Stimulated activated CD4-positive, alpha-beta T cell treated with anti-CD3 and anti-CD28 coated beads, Interleukin-4, amount 100 ng/mL, for 24 hours (primary cell): Measurements from ENCODE around the gene LAP3.
"Not testable (repeated sequence)": the region's sequence is repeated elsewhere in the genome, so short reads cannot be mapped to it uniquely, and the experiment has no call there.

Experiments
- DNase-seq: peaks from one replicate; pipeline ENCODE4 v3.0.0-alpha.2; 2020

The LAP3 gene

DNA sequence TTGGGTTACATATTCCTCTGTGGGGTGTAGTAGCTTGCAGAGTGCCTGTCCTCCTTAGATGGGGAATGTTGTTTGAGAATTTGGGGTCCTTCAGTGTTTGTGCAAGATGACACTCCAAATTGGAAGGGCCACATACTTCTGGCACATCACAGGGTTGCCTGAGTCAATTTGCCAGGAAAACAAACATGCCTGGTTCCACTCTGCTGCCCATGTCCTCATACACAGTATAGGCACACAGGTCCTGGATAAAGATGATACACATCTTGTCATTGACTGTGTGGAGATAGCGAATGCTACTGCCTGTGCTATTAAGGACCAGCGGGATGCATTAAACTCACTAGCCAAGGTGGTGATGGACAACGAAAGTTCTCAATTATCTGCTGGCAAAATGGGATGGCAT, 11.2 kb upstream of the LAP3 start:
- no peak for DNase-seq

DNA sequence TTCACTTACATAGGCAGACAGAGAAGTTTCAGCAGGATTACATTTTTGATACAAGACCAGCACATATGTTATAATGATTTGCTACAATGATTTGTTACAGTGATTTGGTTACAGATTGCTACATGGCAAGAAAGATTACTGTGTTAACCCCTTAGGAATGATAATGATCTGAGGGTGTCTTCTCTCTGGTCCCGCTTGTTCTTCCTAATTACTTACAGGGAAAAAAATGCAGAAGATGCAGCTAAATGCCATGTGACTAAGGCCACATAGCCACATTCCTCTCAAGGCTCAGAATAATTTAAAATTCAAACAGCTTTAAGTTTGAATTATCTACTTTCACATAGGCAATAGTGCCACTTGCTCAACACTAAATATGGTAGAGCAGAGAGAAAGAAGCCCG, 9.7 kb upstream of the LAP3 start:
- DNase-seq, result no peak

DNA sequence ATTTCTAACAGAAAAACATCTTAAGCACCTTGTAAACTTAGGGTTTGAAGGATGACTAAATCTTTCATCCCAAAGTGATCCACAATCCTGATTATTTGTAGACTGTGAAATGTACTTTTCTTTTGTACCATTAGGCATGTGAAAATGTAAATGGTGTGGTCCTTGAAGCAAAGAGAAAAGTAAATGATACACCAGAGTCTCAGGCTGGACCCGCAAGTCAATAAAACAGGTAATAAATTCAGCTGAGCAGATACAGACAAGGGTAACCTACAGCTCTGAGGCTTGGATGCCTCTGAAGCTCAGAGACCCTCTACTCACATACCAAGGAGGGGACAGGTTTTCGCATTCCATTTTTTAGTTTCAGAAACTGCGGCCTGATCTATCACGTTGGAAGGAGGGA, 2.8 kb upstream of the LAP3 start:
- no peak for DNase-seq

DNA sequence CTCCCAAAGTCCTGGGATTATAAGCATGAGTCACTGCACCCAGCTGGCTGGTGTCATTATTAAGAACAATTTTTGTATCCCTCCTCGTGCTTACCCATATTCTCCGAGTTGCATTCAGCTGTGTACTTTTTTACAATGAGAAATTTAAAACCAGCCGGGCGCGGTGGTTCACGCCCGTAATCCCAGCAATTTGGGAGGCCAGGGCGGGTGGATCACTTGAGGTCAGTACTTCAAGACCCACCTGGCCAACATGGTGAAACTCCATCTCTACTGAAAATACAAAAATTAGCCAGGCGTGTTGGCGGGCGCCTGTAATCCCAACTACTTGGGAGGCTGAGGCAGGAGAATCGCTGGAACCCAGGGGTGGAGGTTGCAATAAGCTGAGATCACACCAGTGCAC, 1.8 kb upstream of the LAP3 start:
- not testable (repeated sequence) for DNase-seq

DNA sequence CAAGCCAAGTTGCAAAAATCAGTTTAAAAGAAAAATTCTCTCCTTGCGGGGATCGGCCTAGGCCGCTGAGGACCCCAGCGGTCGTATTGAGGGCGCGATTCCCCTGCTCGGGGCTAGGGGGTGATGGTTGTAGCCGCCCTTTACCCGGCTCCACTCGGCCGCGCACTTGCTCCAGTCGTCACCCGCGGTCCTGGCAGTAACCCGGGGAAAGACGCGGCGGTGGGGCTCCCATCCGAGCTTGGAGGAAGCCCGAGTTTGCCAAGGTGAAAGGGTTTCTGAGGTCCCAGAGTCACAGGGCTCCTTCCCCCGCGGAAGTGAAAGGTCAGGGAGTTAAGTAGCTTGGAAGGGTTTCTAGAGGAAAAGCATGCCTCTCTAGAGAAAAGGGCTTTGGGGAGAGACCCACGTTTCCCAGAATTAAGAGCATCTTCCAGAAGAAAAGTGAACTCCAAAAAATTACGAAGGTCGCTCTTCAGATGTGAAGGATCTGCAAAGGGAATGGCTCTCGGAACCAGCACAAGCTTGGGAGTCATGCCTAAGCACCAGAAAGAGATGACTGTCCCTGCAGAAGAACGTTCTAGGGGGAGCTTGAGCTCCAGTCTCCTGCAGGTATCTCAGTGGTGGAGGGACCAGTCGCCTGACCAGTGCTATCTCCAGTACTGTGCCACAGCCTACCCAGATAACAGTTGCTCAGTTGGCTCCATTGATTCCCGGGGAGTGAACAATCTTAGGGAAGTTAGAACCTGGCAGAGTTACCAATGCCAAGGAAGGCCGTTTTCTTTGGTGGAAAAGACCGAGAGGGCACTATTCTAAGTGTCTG, 875 bp downstream of the LAP3 start:
- DNase-seq, result peak; percentile 41

DNA sequence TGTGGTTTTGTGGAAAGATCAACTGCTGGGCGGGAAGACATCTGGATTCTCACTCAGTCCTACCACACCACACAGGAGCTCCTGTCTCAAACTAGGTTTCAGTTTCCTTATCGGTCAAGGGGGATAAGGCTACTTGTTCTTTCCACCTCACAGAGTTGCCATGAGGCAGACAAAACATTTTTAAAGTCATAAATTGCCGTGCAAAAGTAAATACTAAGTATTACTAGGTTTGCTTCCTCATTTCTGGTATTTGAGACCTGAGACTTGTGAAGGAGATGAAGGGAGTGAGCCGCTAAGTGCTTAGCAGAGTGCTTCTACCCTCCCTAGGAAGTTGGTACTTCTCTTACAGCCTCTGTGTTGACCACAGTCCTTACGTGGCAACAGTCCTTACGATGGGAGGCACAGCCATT, 1.5 kb downstream of the LAP3 start:
- DNase-seq, result no peak

DNA sequence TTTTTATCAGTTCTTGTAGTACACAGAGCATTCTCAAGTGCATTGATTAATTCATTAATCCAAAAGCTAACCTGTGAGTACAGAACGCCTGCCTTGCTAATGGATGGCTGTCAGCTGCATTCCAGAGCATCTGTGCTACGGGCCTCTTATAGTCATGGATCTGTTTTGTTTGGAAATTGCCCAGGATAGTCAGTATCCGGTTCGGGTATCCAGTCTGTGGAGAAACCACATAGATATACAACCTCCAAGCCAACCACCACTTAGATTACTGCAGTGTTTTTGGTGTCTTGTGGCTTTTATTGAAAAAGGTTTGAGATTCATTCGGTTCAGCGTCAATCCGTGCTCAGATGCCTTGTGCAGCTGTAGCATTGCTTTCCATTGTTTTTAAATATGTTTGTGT, 4.0 kb downstream of the LAP3 start:
- DNase-seq, result no peak

DNA sequence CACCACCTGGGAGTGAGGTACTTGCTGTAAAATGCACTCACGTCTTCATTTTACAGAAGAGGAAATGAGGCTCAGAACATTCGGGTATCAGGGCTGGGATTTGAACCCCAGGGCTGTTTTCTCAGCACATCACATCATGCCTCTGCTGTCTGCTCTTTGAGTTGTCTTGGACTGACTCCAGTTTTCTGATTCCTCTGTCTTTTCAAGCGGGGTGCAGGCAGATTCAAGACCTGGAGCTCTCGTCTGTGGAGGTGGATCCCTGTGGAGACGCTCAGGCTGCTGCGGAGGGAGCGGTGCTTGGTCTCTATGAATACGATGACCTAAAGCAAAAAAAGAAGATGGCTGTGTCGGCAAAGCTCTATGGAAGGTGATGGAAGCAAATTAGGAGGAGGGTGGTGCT, 6.3 kb downstream of the LAP3 start:
- no peak for DNase-seq

DNA sequence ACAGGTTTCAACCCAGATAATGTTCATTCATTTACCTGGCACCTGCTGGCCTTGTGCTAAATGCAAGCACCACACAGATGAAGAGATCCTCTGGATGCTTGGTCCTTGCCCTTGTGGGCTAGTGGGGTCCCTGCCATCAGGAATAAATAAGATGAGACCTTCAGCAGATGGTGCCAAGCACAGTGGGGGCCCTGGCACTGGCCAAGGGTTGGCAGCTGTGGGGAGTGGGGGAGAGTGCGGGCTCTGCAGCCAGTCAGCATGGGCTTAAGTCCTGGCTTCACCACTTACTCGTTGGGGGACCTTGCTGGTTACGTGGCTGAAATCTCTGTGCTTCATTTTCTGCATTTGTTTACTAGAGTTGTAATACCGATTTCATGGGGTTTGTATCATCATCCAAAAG, 6.9 kb downstream of the LAP3 start:
- DNase-seq, result no peak

DNA sequence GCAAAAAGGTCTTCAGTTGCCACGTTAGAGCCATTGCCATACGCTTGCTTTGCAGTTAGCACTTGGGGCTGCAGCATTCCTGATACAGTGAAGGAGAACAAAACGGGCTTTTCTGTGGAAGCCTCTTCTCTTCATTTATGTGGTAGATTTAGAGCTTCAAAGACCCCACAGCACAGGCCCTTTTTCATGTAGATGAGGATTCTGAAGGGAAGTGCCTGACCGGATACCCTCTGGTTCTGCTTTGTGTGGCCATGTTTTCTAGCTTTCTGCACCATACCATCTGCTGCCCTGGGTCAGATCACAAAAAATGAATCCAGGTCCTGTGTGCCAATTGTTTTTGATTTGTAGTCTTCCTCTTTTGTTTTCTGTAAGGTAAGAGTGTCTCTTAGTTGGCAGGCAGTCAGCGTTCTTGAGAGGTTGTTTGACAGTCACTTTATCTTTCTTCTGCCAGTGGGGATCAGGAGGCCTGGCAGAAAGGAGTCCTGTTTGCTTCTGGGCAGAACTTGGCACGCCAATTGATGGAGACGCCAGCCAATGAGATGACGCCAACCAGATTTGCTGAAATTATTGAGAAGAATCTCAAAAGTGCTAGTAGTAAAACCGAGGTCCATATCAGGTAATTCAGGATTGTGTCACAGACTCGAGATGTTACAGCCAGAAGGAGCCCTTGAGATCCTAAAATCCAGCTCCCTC, 7.7 kb downstream of the LAP3 start:
- no peak for DNase-seq

DNA sequence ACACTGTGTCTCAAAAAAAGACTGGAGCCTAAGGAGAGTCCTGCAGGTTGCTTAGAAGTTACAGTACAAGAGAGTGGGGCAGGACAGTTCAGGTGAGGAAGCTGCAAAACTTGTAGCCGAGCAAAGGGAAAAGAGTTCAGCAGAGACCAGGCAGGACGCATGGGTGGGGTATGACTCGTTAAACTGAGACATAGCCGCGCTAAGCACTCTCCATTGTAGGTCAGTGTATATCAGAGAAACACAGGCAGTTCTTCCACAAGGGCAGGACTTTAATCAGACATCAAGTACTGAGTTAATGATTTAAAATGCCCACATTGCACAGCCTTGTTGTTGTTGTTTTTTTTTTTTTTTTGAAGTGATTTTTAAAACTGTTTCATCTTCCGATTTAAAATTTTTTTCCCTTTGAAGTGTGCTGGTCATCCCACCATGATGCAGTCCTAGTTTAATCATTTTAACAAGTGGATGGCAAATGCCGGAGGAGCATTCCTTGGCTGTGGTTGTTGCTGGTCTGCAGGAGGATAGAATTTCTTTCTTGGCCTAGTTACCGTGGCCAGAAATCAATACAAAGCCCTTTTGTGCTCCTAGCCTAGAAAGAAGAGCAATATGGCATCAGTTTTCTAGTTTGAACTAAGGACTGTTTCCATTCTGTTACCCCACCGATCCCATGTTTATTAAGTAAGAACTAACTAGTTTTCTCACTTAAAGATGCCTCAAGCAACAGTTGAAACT, 10.3 kb downstream of the LAP3 start:
- no peak for DNase-seq

DNA sequence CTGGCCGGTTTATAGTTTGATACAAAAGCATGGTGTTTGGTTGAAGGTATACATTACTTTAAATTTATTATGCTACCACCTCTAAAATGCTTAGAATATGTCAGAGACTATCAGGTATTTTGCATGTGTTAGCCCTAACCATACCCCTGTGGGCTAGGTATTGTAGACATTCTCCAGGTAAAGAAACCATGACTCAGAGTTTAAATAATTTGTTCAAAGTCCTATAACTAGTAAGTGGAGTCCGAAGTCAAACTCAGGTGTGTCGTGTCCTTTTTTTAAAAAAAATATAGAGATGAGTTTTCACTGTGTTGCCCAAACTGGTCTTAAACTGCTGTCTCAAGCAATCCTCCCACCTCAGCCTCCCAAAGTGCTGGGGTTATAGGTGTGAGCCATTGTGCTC, 12.4 kb downstream of the LAP3 start:
- no peak for DNase-seq

DNA sequence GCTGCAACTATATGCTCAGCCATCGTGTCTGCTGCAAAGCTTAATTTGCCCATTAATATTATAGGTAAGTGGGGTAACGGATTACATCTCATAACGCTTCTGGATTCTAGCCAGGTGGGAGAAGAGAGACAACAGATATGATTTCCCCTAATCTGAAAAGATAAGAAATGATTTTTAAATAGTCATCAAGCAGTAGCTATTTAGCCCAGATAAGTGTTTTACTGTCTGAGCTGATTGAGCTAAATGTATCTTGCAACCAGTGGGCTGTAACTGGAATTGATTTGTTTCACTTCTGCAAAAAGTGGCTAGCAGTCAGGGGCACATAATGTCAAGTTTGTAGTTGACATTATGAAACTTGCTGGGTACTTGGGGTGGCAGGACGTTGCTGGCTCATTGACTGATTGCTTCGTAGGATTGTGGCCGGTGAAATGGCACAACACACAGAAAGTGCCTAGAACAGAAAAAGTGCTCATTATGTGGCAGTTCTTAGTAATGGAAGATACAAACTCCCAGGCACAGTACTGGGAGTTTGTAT, 18.5 kb downstream of the LAP3 start:
- no peak for DNase-seq

DNA sequence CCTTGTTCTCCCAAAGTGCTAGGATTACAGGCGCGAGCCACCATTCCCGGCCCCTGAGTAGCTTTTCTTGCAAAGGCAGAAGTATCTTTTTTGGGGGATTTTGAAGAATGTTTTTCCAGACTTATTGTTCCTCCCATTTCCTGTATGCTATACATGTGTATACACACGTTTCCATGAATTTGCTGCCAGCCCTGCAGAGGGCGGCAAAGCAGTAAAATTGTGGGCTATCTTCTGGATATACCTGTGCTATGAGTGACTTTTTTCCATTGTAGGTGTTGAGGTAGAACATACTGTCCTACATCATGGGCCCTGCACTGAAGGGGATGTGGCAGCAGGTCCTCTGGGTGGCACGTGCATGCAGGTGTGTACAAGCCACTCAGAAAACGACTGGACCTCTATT, 20.5 kb downstream of the LAP3 start:
- DNase-seq, result no peak

DNA sequence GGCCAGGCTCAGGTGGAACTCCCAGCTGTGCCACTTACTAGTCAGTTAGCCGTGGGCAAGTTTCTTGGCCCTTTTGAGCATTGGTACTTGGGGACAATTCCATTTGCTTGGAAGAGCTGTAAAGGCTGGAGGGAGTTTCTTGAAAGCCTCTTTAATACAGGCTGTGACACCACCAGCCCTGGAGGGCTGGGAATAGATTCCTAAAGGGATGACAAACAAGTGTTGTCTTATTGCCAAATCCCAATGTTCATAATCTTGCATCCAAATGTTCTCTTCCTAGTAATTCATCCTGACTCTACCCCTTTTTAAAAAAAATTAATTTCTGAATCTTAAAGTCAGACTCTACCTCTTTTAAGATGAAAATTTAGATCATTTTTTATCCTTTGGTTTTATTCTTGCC, 22.8 kb downstream of the LAP3 start:
- DNase-seq, result no peak

DNA sequence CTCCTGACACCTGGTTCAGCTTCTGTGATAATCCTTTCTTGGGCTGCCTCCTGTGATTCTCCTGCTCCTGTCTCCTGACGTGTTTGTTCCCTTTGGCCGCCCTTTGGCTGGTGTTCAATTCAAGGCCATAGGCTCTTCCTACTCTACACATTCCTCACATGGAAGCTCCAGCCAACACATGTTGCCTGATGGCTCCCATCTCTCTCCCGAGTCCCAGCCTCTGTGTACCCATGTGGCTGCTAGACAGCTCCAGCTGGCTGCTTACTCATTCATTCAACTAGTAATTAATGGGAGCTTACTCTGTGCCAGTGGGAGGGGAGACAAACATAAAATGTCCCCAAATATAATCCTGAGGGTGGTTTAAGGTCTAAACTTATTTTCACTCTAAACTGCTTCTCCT, 28.2 kb downstream of the LAP3 start:
- DNase-seq, result no peak

DNA sequence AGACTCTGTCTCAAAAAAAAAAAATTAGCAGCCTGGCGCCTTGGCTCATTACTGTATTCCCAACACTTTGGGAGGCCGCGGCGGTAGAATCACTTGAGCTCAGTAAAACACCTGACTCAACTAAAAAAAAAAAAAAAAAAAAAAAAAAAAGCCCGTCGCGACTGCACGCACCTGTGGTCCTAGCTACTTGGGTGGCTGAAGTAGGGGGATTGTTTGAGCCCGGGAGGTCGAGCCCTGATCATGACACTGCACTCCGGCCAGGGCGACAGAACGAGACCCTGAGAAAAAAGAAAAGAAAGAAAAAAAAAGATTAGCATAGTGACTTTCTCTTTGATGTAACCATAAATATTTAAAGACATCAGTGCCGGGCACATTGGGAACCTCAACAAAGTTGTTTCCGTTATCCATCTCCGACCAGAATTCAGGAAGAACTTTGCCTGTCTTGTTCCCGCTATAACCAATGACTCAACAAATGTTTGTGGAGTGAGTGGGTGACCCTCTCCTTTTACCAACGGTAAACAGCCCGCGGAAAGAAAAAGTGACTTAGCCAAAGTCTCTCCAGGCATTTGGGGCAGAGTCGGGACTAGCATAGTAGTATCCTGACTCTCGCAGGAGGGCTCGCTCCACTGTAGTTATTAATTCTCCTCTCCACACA, 36.9 kb downstream of the LAP3 start:
- DNase-seq, result peak; percentile 8

DNA sequence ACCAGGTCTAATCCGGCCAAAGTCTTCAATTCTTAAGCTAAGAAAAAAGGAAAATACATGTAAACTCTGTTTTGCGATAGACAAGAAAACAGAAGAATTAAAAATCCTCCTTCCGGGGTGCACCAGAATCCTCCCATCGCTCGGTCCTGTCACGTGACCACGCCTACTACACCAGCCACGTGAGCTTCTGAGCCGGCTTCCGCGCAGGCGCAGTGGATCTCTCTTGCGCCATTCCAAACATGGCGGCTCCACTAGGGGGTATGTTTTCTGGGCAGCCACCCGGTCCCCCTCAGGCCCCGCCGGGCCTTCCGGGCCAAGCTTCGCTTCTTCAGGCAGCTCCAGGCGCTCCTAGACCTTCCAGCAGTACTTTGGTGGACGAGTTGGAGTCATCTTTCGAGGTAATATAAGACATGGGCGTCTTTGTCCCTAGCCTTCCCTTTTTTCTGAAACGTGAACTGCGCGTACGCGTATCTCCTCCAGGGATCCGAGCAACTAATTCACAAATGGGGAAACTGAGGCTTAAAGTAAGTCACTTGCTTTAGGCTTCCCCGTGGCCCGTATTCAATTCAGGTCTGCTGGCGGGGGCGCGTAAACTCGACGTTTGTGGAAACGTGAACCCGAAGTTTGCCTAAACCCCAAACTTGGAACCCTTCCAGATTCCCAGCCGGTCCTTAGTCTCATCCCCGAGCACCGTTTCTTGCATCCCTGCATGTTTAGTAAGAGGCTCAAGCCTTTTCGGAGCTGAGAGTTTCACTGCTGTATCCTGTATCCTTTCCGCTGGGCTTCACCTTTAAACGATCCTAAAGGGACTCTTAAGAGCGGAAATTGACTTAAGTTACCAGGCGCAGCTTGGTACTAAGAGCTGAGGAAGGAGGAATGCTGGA, 37.7 kb downstream of the LAP3 start, which contains the start of gene MED28:
MED28 (plus strand) TSS at position 226 of the 884 bp plus-strand sequence; CDS start at position 240, 14 bp downstream.
- DNase-seq, result peak; percentile 98

DNA sequence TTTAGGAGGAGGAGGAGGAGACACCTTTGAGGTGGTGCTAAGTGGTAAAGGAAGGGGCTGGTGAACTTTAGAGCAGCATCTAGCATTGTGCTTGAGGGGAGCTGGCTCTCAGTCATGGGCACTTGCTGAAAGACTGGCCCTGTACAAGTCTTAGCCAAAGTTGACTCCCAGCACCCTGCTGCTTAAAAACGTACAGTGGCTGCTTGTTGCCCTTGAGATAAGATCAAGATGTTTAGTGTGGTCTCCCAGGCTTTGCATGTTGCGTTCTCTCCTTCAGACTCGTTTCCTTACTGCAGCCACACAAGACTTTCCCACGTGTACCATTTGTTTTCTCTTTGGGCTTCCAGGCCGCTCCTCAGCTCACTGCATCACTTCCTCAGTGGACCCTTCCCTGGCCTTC, 39.3 kb downstream of the LAP3 start:
- DNase-seq, result no peak

DNA sequence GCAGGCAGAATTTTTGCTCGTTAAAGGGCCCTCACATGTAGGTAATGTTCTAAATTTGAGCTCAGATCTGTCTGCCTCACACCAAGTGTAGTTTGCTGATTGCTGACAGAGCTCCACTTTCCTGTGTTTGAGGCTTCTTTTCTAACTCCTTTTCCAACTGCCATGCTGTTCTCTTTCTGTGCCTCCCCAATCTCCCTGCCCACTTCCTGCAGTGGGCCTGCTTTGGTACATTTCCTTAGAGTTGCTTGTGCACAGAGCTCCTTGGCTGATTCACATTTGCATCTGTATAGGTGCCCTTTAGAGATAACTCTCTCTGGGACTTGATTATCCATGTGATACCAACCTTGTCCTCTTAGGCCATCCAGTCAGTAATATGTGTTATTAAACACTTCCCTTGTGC, 41.9 kb downstream of the LAP3 start:
- no peak for DNase-seq

DNA sequence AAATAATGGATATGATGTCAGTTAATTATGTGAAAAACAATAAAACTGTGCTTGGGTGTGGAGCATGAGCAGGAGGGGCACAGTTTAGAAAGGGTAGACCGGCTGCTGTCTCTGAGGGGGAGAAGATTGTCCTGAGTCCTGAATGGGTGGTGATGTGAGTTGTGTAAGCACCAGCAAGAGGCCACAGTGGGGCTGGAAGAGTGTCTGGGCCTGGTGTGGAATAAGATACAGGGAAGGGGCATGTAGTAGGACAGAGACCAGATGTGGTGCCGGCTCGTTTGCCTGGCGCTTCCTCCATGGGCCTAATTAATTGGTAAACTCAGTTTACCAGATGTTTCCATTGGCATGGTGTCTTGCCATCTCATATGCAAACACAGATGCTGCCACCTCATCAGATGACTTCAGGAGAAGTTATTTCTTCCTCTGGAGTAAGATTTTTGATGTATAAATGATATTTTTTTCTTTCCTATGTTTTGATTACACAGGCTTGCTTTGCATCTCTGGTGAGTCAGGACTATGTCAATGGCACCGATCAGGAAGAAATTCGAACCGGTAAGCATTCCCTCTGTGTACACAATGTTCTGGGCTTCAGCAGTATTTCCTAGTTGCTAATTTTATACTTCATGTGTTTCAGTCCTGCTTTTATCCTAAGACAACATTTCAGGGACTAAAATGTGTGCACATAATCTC, 42.6 kb downstream of the LAP3 start:
- no peak for DNase-seq
